Right cardiac atrium (tissue), 5 donors: ENCODE measurements around the gene KCNIP4. TPM values are rescaled to one million over a fixed set of nuclear protein-coding genes. Genes with fewer than 3 reads are reported as not detected.

ENCODE experiments used
- ATAC-seq, 2 donors: fragments of 200-7000 bp; cut with Tn5 transposase; one replicate each; pipeline versions ENCODE4 v1.8.0 to v1.9.1; 2020; ENCODE audit warnings: moderate library complexity in 2 of 2, mild to moderate bottlenecking in 1 of 2
- DNase-seq, 3 donors: peaks; one replicate each; pipeline ENCODE4 v3.0.0-alpha.2; 2020
- H3K27ac ChIP-seq: one replicate; pipeline ENCODE4 v1.5.1; 2013; ENCODE audit warnings: mild to moderate bottlenecking, low read length, control low read depth, moderate library complexity
- H3K27me3 ChIP-seq: one replicate; pipeline ENCODE4 v1.6.1; 2013; ENCODE audit not compliant: control insufficient read depth, insufficient read depth
- H3K4me1 ChIP-seq: one replicate; pipeline ENCODE4 v1.6.1; 2013; ENCODE audit warnings: low read length; ENCODE audit not compliant: control insufficient read depth, insufficient read depth
- H3K4me3 ChIP-seq: one replicate; pipeline ENCODE4 v1.5.1; 2013; ENCODE audit warnings: low read length, control low read depth
- H3K9me3 ChIP-seq: one replicate; pipeline ENCODE4 v1.6.1; 2013; ENCODE audit warnings: low read length; ENCODE audit not compliant: control insufficient read depth
- WGBS: extraction: QIAGEN DNeasy Blood & Tissue Kit; methylation state at CpG from one replicate; pipeline ENCODE4 v1.1.7; 2013; 5-methylcytosine and 5-hydroxymethylcytosine counted together
- intact Hi-C, 4 donors: fragments of 100-400 bp; cut with DNase I; formaldehyde crosslinking; loops; one replicate each; pipeline versions ENCODE4 v1.11.0 to v1.14.0; 2022 to 2023
- polyA plus RNA-seq: library from polyadenylated mRNA; stranded (reverse); fragments of 200-250 nt; gene quantifications from one replicate; pipeline ENCODE4 v1.2.3, GENCODE V29; 2013
- total RNA-seq, 4 donors: library from RNA; stranded (reverse); fragmentation: NEBNext Ultra II Directional; extraction: Animal tissue kit (Norgen Biotek cat#: 25700); gene quantifications; one replicate each; pipeline ENCODE4 v1.2.1, GENCODE V29; 2021
- donor health status: healthy with polysubstance abuse.
- donor health status: DM: no; HTN: yes; CAD: no.
- donor health status: DM: no; HTN: no; CAD: no.
- donor health status: DM: no; HTN: yes; CAD: no; lungs with severe emphysema.
- donor health status: DM: yes; HTN: yes; CAD: no.

The KCNIP4 gene
- total and polyA plus RNA-seq, 5 donors, result 0.05 to 0.86 (median 0.23) TPM; not detected in 2

- intact Hi-C loops, result no loop called here
- no peaks in the 10 kb centered on the region for H3K9me3 ChIP-seq
- H3K4me3 ChIP-seq, result no peak overlapping the region
- H3K27me3 ChIP-seq, result no peaks in the 10 kb centered on the region
- ATAC-seq, result no peak
- DNase-seq, result no peak
- H3K4me1 ChIP-seq, result no peaks in the 10 kb centered on the region
- WGBS, result 69% methylated on average over 2 of the region's 2 CpGs
- no peak overlapping the region for H3K27ac ChIP-seq
Measured at GRCh38 chr4:21184788-21185187, 763.8 kb downstream of the KCNIP4 start.

GRCh38 chr4:21181716-21182115 is 766.9 kb downstream of the KCNIP4 start:
- intact Hi-C loops, result no loop called here
- Histone ChIP-seq H3K27me3 (no peaks in the 10 kb centered on the region), H3K9me3 (no peaks in the 10 kb centered on the region), H3K4me3 (no peak overlapping the region), H3K4me1 (no peaks in the 10 kb centered on the region), H3K27ac (no peak overlapping the region)
- no peak for ATAC-seq
- DNase-seq, result no peak

GRCh38 chr4:21177871-21178270 is 770.7 kb downstream of the KCNIP4 start:
- Histone ChIP-seq H3K4me1 (no peaks in the 10 kb centered on the region), H3K4me3 (no peak overlapping the region), H3K27me3 (no peaks in the 10 kb centered on the region), H3K27ac (no peak overlapping the region), H3K9me3 (no peaks in the 10 kb centered on the region)
- DNase-seq (no peak), ATAC-seq (no peak)
- intact Hi-C loops, result no loop called here

GRCh38 chr4:21177092-21177491 is 771.5 kb downstream of the KCNIP4 start:
- ATAC-seq (no peak), DNase-seq (no peak)
- Histone ChIP-seq H3K4me1 (no peaks in the 10 kb centered on the region), H3K27ac (no peak overlapping the region), H3K27me3 (no peaks in the 10 kb centered on the region), H3K4me3 (no peak overlapping the region), H3K9me3 (no peaks in the 10 kb centered on the region)
- intact Hi-C loops, result no loop called here
- WGBS, result 66% methylated on average over 1 of the region's 1 CpG

GRCh38 chr4:21167711-21168110 is 780.9 kb downstream of the KCNIP4 start:
- no peaks in the 10 kb centered on the region for H3K27me3 ChIP-seq
- intact Hi-C loops, result no loop called here
- no peak overlapping the region for H3K27ac ChIP-seq
- ATAC-seq, result no peak
- no peak overlapping the region for H3K4me3 ChIP-seq
- no peak for DNase-seq
- 65% methylated on average over 1 of the region's 1 CpG for WGBS
- no peaks in the 10 kb centered on the region for H3K9me3 ChIP-seq
- no peaks in the 10 kb centered on the region for H3K4me1 ChIP-seq

GRCh38 chr4:21155367-21155766 is 793.2 kb downstream of the KCNIP4 start:
- DNase-seq, result no peak
- intact Hi-C loops, result no loop called here
- H3K4me3 ChIP-seq, result no peak overlapping the region
- no peaks in the 10 kb centered on the region for H3K27me3 ChIP-seq
- H3K27ac ChIP-seq, result no peak overlapping the region
- no peaks in the 10 kb centered on the region for H3K4me1 ChIP-seq
- WGBS, result 53% methylated on average over 4 of the region's 4 CpGs
- ATAC-seq, result no peak
- H3K9me3 ChIP-seq, result no peaks in the 10 kb centered on the region

- no peak overlapping the region for H3K4me3 ChIP-seq
- ATAC-seq (no peak), DNase-seq (no peak)
- H3K27me3 ChIP-seq, result no peaks in the 10 kb centered on the region
- no peaks in the 10 kb centered on the region for H3K4me1 ChIP-seq
- H3K9me3 ChIP-seq, result no peaks in the 10 kb centered on the region
- H3K27ac ChIP-seq, result no peak overlapping the region
- 65% methylated on average over 4 of the region's 4 CpGs for WGBS
- intact Hi-C loops, result loop anchor here in 1 of 4 donors (10.0 kb wide), 1 partner anchor 365 kb away; no protein-coding TSS in a partner anchor
Measured at GRCh38 chr4:21139327-21139726, 809.2 kb downstream of the KCNIP4 start.

GRCh38 chr4:21136051-21136630 is 812.4 kb downstream of the KCNIP4 start:
- Histone ChIP-seq H3K4me1 (no peaks in the 10 kb centered on the region), H3K27me3 (no peaks in the 10 kb centered on the region), H3K9me3 (no peaks in the 10 kb centered on the region), H3K27ac (no peak overlapping the region), H3K4me3 (no peak overlapping the region)
- ATAC-seq, result no peak
- DNase-seq, result no peak
- WGBS, result 73% methylated on average over 5 of the region's 5 CpGs
- intact Hi-C loops, result loop anchor here in 1 of 4 donors (10.0 kb wide), 1 partner anchor 361 kb away; no protein-coding TSS in a partner anchor

GRCh38 chr4:21134994-21135393 is 813.6 kb downstream of the KCNIP4 start:
- WGBS, result 82% methylated on average over 2 of the region's 2 CpGs
- Histone ChIP-seq H3K9me3 (no peaks in the 10 kb centered on the region), H3K4me1 (no peaks in the 10 kb centered on the region), H3K27ac (no peak overlapping the region), H3K27me3 (no peaks in the 10 kb centered on the region), H3K4me3 (no peak overlapping the region)
- no peak for ATAC-seq
- intact Hi-C loops, result loop anchor here in 1 of 4 donors (10.0 kb wide), 1 partner anchor 360 kb away; no protein-coding TSS in a partner anchor
- DNase-seq, result no peak

- Histone ChIP-seq H3K27me3 (no peaks in the 10 kb centered on the region), H3K4me3 (no peak overlapping the region), H3K9me3 (no peaks in the 10 kb centered on the region), H3K4me1 (no peaks in the 10 kb centered on the region), H3K27ac (no peak overlapping the region)
- intact Hi-C loops, result loop anchor here in 1 of 4 donors (10.0 kb wide), 1 partner anchor 356 kb away; no protein-coding TSS in a partner anchor
- DNase-seq (no peak), ATAC-seq (no peak)
Measured at GRCh38 chr4:21130606-21131005, 818.0 kb downstream of the KCNIP4 start.

GRCh38 chr4:21126014-21126512 is 822.5 kb downstream of the KCNIP4 start:
- intact Hi-C loops, result no loop called here
- no peak for ATAC-seq
- Histone ChIP-seq H3K27me3 (no peaks in the 10 kb centered on the region), H3K27ac (no peak overlapping the region), H3K4me1 (no peaks in the 10 kb centered on the region), H3K9me3 (no peaks in the 10 kb centered on the region), H3K4me3 (no peak overlapping the region)
- no peak for DNase-seq
- 48% methylated on average over 3 of the region's 3 CpGs for WGBS

- Histone ChIP-seq H3K27ac (no peak overlapping the region), H3K27me3 (no peaks in the 10 kb centered on the region), H3K4me3 (no peak overlapping the region), H3K4me1 (no peaks in the 10 kb centered on the region), H3K9me3 (no peaks in the 10 kb centered on the region)
- no peak for ATAC-seq
- 44% methylated on average over 3 of the region's 3 CpGs for WGBS
- intact Hi-C loops, result loop anchor here in 1 of 4 donors (10.0 kb wide), 1 partner anchor 884 kb away; no protein-coding TSS in a partner anchor
- no peak for DNase-seq
Measured at GRCh38 chr4:21118301-21118700, 830.3 kb downstream of the KCNIP4 start.
